ENCODE data around the gene PRR18. TPM values are rescaled to one million over a fixed set of nuclear protein-coding genes. Genes with fewer than 3 reads are reported as not detected.

Gene PRR18
- total and polyA plus RNA-seq, 5 experiments from 2014 or later, result not detected

- no peak overlapping the region for H3K27ac Mint-ChIP-seq
- peaks cover 17 to 52% (median 20%) of the 10 kb centered on the region in 5 donors for H3K27me3 Mint-ChIP-seq
- DNase-seq (no peak), ATAC-seq (no peak)
- no peaks in the 10 kb centered on the region for H3K9me3 Mint-ChIP-seq
- POLR2A ChIA-PET, result no interaction called here
- H3K4me3 Mint-ChIP-seq, result no peak overlapping the region
- H3K36me3 Mint-ChIP-seq, result no peaks in the 10 kb centered on the region
- peaks cover 0 to 3% (median 0%) of the 10 kb centered on the region in 4 donors for H3K4me1 Mint-ChIP-seq
Observed at GRCh38 chr6:166296035-166296883, 11.9 kb downstream of the PRR18 start.

DNA sequence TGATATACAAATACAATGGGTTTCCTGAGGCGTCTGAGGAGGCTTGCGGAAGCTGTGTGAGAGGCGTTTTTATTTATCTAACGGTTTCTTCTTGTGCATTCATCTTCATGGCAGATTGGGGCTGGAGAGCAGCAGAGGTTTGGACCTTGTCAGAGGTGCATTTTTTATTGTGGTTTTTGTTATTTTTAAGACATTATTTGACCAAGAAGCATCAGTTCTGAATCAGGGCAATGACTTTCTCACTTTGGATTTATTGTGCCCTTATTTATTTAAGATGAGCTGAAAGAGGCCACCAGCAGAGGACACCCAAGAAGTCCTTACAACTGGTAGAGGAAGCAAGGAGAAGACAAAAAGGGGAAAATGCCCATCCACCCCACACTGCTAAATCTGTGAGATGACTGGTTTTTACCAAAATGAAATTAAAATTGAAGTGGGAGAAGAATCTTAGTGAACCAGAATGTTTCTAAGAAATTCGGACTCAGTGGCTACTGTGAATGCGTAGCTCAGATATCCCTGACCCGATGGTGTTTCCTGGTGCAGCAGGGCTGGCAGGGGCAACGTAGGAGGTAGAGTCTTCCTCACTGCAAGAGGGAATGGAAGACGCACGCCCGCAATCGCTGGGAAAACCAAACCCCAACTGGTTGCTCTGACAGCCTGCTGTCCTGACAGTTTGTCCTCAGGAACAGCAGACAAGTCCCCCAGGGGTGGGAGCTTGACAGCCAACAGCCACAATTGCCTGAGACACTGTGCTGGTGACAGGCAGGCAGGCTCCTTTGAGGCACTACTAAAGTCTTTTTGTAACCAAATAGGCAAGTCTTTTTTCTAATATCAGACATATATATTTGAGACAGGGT lies 14.2 kb downstream of the PRR18 start:
- H3K4me3 Mint-ChIP-seq, result no peak overlapping the region
- no peaks in the 10 kb centered on the region for H3K9me3 Mint-ChIP-seq
- no peak for DNase-seq
- H3K4me1 Mint-ChIP-seq, result peaks cover 0 to 3% (median 0%) of the 10 kb centered on the region in 4 donors
- POLR2A ChIA-PET, result no interaction called here
- ATAC-seq, result no peak
- H3K36me3 Mint-ChIP-seq, result no peaks in the 10 kb centered on the region
- no peak overlapping the region for H3K27ac Mint-ChIP-seq
- peaks cover 12 to 30% (median 14%) of the 10 kb centered on the region in 5 donors for H3K27me3 Mint-ChIP-seq

GRCh38 chr6:166289207-166290060 lies 18.8 kb downstream of the PRR18 start:
- Mint-ChIP-seq H3K4me1 (peaks cover 0 to 15% (median 0%) of the 10 kb centered on the region in 4 donors), H3K27ac (peak overlapping the region in 2 of 10 donors; percentile 7 to 8), H3K9me3 (no peaks in the 10 kb centered on the region), H3K4me3 (no peak overlapping the region), H3K27me3 (peaks cover 3 to 9% (median 6%) of the 10 kb centered on the region in 5 donors), H3K36me3 (no peaks in the 10 kb centered on the region)
- POLR2A ChIA-PET, result no interaction called here
- no peak for DNase-seq
- ATAC-seq, result peak; percentile 58 to 62

DNA sequence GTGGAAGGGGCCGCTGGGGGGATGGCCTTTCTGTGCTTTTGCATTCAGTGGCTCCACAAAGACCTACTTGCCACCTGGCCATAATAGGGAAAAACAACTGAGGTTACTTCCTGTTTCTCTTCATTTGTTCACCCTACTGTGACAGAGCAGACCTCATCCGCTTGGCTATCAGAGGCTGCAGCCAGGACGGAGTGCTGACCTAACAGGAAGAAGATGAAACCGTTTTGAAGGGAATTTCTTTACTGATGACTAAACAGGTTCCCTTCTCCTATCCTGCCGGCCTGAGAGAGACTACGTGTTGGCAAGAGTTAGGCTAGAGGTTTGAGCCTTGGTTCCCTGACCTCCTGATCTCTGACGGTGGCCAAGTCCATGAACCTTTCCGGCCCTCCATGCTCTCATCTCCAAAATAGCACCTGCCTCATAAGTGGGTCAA lies 21.3 kb downstream of the PRR18 start:
- DNase-seq, result no peak
- H3K27ac Mint-ChIP-seq, result peak overlapping the region in 2 of 10 donors; percentile 27 to 53

DNA sequence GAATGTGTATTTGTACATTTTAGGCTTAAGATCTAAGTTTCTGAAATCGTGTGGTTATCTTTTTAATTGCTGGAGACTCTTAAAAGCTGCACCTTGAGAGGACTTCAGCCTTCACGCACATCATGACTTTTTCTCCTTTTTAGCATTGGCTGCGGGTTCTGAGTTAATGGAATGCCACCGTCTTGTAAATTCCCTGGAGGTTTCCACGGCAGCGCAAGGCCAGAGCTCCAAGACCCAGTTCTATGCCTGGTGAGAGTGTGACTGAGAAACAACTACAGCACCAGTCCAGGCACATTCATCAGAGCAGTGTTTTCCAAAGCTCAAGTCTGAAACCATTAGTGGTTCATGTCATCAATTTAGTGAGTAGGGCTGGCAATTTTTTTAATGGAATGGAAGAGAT lies 23.0 kb downstream of the PRR18 start:
- Mint-ChIP-seq H3K27me3 (peaks cover 0 to 8% (median 0%) of the 10 kb centered on the region in 5 donors), H3K36me3 (no peaks in the 10 kb centered on the region), H3K4me1 (peaks cover 0 to 15% (median 0%) of the 10 kb centered on the region in 4 donors), H3K27ac (no peak overlapping the region), H3K9me3 (no peaks in the 10 kb centered on the region), H3K4me3 (no peak overlapping the region)
- ATAC-seq (no peak), DNase-seq (no peak)
- POLR2A ChIA-PET, result no interaction called here

More for the DNA sequence above, 21.3 kb downstream of the PRR18 start:
- POLR2A ChIA-PET, result no interaction called here
- Mint-ChIP-seq H3K9me3 (no peaks in the 10 kb centered on the region), H3K4me3 (no peak overlapping the region), H3K27me3 (peaks cover 2 to 7% (median 3%) of the 10 kb centered on the region in 5 donors), H3K4me1 (peaks cover 0 to 15% (median 0%) of the 10 kb centered on the region in 4 donors), H3K36me3 (no peaks in the 10 kb centered on the region)
- no peak for ATAC-seq

GRCh38 chr6:166284640-166285039 lies 23.6 kb downstream of the PRR18 start:
- Mint-ChIP-seq H3K27me3 (peaks cover 0 to 8% (median 0%) of the 10 kb centered on the region in 5 donors), H3K36me3 (no peaks in the 10 kb centered on the region), H3K27ac (no peak overlapping the region), H3K4me3 (no peak overlapping the region), H3K4me1 (peaks cover 0 to 15% (median 0%) of the 10 kb centered on the region in 4 donors), H3K9me3 (no peaks in the 10 kb centered on the region)
- DNase-seq, result no peak
- no peak for ATAC-seq
- POLR2A ChIA-PET, result interaction anchor here (0.6 kb wide), 1 partner anchor 8 kb away, joined by 3 read pairs; no protein-coding TSS in a partner anchor

DNA sequence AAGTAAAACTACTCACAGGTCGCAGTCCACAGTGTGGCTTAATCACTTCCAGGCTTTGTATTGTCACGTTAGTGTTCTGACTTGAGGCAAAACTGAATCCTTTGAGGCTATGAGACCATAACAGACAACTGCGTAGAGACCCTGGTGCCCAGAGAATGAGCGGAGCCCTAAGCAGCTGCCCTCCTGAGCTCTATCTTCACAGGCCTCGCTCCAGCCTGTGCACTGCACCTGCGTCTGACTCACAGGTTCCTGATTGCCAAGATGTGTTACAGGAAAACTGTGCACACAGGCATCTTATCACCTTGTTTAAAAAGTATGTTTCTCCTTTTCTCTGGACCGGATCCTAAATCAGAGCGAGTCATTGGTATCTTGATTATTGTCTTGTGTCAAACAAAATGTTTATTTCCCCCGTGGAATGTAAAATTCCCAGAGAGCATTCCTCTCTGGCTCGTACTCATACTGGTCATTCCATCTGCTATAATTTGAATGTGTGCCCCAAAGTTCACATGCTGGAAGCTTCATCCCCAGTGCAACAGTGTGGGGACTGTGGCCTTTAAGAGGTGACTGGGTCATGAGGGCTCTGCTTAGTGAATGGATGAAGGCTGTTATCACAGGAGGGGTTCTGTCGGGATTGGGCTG lies 25.7 kb downstream of the PRR18 start:
- Mint-ChIP-seq H3K36me3 (no peaks in the 10 kb centered on the region), H3K27me3 (peaks cover 0 to 8% (median 0%) of the 10 kb centered on the region in 5 donors), H3K4me3 (no peak overlapping the region), H3K9me3 (no peaks in the 10 kb centered on the region), H3K27ac (peak overlapping the region in 1 of 10 donors; percentile 48), H3K4me1 (peaks cover 0 to 15% (median 0%) of the 10 kb centered on the region in 4 donors)
- DNase-seq (no peak), ATAC-seq (no peak)
- POLR2A ChIA-PET, result interaction anchor here (0.6 kb wide), 1 partner anchor 120 kb away, joined by 3 read pairs; no protein-coding TSS in a partner anchor

GRCh38 chr6:166281104-166281503 lies 27.1 kb downstream of the PRR18 start:
- DNase-seq, result no peak
- no peak overlapping the region for H3K4me3 Mint-ChIP-seq
- POLR2A ChIA-PET, result no interaction called here
- peaks cover 0 to 5% (median under 1%) of the 10 kb centered on the region in 4 donors for H3K4me1 Mint-ChIP-seq
- H3K36me3 Mint-ChIP-seq, result no peaks in the 10 kb centered on the region
- ATAC-seq, result no peak
- H3K9me3 Mint-ChIP-seq, result no peaks in the 10 kb centered on the region
- no peak overlapping the region for H3K27ac Mint-ChIP-seq
- peaks cover 0 to 8% (median 1%) of the 10 kb centered on the region in 5 donors for H3K27me3 Mint-ChIP-seq

DNA sequence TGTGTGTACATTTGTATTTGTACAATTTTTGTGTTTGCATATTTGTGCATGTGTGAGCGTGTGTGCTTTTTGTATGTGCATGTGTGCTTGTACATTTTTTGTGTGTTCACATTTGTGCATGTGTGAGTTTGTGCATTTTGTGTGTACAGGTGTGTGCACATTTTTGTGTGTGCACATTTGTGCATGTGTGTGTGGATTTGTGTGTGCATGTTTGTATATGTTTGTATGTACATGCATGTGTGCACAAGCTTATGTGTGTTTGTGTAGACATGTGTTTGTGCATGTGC lies 28.9 kb downstream of the PRR18 start:
- H3K4me1 Mint-ChIP-seq, result peaks cover 4 to 9% (median 6%) of the 10 kb centered on the region in 4 donors
- H3K9me3 Mint-ChIP-seq, result no peaks in the 10 kb centered on the region
- no peak for DNase-seq
- H3K36me3 Mint-ChIP-seq, result no peaks in the 10 kb centered on the region
- no peak overlapping the region for H3K4me3 Mint-ChIP-seq
- no peak for ATAC-seq
- POLR2A ChIA-PET, result no interaction called here
- H3K27me3 Mint-ChIP-seq, result peaks cover 0 to 8% (median 1%) of the 10 kb centered on the region in 5 donors
- no peak overlapping the region for H3K27ac Mint-ChIP-seq

GRCh38 chr6:166278579-166279392 lies 29.4 kb downstream of the PRR18 start:
- no peak overlapping the region for H3K27ac Mint-ChIP-seq
- DNase-seq (no peak), ATAC-seq (no peak)
- POLR2A ChIA-PET, result no interaction called here
- no peaks in the 10 kb centered on the region for H3K9me3 Mint-ChIP-seq
- no peaks in the 10 kb centered on the region for H3K36me3 Mint-ChIP-seq
- H3K4me1 Mint-ChIP-seq, result peaks cover 4 to 9% (median 7%) of the 10 kb centered on the region in 4 donors
- H3K4me3 Mint-ChIP-seq, result no peak overlapping the region
- H3K27me3 Mint-ChIP-seq, result peaks cover 0 to 8% (median 1%) of the 10 kb centered on the region in 5 donors

DNA sequence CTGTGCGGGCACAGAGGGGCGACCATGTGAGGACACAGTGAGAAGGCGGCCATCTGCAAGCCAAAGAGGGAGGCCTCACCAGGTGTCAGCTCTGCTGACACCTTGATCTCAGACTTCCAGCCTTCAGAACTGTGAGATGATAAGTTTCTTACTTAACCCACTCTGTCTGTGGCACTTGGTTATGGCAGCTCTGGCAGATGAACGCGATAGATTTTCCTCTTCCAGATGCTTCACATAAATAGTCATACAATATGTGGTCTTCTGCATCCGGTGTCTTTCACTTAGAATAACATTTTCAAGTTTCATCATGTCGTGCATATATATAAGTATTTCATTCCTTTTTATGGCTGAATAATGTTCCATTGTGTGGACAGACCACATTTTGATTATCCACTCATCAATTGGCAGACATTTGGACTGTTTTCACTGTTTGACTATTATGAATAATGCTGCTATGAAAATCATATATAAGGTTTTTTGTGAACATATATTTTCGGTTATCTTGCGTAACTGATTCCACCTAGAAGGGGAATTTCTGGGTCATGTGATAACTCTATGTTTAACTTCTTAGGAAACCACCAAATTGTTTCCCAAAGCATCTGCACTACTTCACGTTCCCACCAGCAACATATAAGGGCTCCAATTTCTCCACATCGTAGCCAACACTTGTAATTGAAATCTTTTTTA lies 30.2 kb downstream of the PRR18 start:
- no peaks in the 10 kb centered on the region for H3K9me3 Mint-ChIP-seq
- peaks cover 4 to 9% (median 7%) of the 10 kb centered on the region in 4 donors for H3K4me1 Mint-ChIP-seq
- ATAC-seq, result no peak
- POLR2A ChIA-PET, result no interaction called here
- H3K27me3 Mint-ChIP-seq, result peaks cover 0 to 8% (median 1%) of the 10 kb centered on the region in 5 donors
- no peak overlapping the region for H3K4me3 Mint-ChIP-seq
- no peaks in the 10 kb centered on the region for H3K36me3 Mint-ChIP-seq
- DNase-seq, result no peak
- no peak overlapping the region for H3K27ac Mint-ChIP-seq
